Effector memory CD8-positive, alpha-beta T cell (primary cell): ENCODE results near the gene SARDH.
"Not testable (repeated sequence)": the region's sequence is repeated elsewhere in the genome, so short reads cannot be mapped to it uniquely, and the experiment has no call there.

Experiments used
- ATAC-seq: fragments of 150-1000 bp; cut with Tn5 transposase; replicated peaks from 2 replicates; pipeline ENCODE4 v1.10.0; 2021; ENCODE audit warnings: mild to moderate bottlenecking, moderate library complexity
- DNase-seq, 3 experiments: peaks; one replicate each; pipeline ENCODE4 v3.0.0; 2021
- H3K27ac Mint-ChIP-seq, 2 donors: one replicate each; pipeline ENCODE4 v1.8.0; 2022; ENCODE audit warnings: mild to moderate bottlenecking in 2 of 2, mixed read lengths in 2 of 2, moderate library complexity in 2 of 2
- H3K27me3 Mint-ChIP-seq, 2 donors: one replicate each; pipeline ENCODE4 v1.8.0; 2022; ENCODE audit warnings: mixed read lengths in 2 of 2
- H3K36me3 Mint-ChIP-seq: one replicate; pipeline ENCODE4 v1.8.0; 2022; ENCODE audit warnings: mild to moderate bottlenecking, moderate library complexity, mixed read lengths; ENCODE audit not compliant: insufficient read depth
- H3K4me1 Mint-ChIP-seq, 2 donors: one replicate each; pipeline ENCODE4 v1.8.0; 2022; ENCODE audit warnings: low read depth in 2 of 2, mixed read lengths in 2 of 2
- H3K4me3 Mint-ChIP-seq, 2 donors: one replicate each; pipeline ENCODE4 v1.8.0; 2022; ENCODE audit warnings: mild to moderate bottlenecking in 2 of 2, mixed read lengths in 2 of 2, moderate library complexity in 2 of 2
- H3K9me3 Mint-ChIP-seq, 2 donors: one replicate each; pipeline ENCODE4 v1.8.0; 2022; ENCODE audit warnings: mixed read lengths in 2 of 2

The SARDH gene

DNA sequence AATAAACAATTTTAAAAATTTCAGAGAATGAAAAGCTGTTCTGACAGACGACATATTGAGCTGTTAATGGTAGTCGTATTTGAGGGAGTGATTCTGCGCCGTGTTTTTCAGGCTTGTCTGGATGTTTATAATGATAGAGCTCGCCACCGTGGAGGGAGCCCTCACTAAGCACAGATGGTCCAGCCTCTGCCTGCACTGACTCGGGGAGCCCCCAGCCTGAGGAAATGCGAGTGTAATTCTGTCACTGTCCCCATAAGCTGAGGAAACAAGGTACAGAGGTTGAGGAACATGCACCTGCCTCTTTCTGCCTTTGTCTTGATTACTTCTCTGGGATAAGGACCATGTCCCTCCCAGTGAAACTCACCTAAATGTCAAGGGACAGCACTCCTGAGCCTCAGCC lies 109.4 kb downstream of the SARDH start:
- Mint-ChIP-seq H3K27me3 (peaks cover 20 to 22% of the 10 kb centered on the region in 2 donors), H3K27ac (no peak overlapping the region), H3K4me3 (no peak overlapping the region), H3K4me1 (no peaks in the 10 kb centered on the region), H3K36me3 (no peaks in the 10 kb centered on the region), H3K9me3 (peaks cover 4 to 11% of the 10 kb centered on the region in 2 donors)
- DNase-seq (no peak), ATAC-seq (no peak)

DNA sequence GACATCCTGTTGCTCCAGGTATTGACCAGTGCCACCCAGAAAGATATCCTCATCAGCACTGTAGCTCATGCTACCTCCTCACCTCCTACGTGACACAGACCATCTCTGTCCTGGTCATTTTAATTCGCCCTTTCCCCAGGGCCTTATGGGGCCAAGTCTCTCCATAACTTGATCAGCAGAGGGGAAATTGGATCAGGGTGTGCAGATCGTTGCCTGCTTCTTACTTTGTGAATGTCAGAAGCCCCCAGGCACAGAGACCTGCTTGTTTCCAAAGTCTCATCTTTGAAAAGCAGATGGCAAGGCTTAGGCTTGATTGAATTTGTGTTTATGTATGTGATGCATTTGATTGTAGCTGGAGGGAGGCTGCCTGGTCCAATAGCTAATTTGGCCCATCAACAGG lies 110.8 kb downstream of the SARDH start:
- Mint-ChIP-seq H3K36me3 (no peaks in the 10 kb centered on the region), H3K4me1 (no peaks in the 10 kb centered on the region), H3K4me3 (no peak overlapping the region), H3K27ac (no peak overlapping the region), H3K9me3 (peaks cover 4 to 11% of the 10 kb centered on the region in 2 donors), H3K27me3 (peaks cover 20 to 27% of the 10 kb centered on the region in 2 donors)
- ATAC-seq (no peak), DNase-seq (no peak)

DNA sequence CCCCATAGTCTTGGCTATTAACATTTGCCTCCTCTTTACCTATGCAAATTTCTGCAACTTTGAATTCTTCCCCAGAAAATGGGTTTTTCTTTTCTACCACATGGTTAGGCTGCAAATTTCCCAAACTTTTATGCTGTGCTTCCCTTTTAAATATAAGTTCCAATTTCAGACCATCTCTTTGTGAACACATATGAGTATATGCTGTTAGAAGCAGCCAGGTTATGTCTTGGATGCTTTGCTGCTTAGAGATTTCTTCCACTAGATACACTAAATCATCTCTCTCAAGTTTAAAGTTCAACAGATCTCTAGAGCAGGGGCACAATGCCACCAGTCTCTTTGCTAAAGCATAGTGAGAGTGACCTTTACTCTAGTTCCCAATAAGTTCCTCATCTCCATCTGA lies 112.1 kb downstream of the SARDH start:
- H3K4me3 Mint-ChIP-seq, DNase-seq, H3K27ac Mint-ChIP-seq, H3K36me3 Mint-ChIP-seq, H3K4me1 Mint-ChIP-seq, ATAC-seq: not testable (repeated sequence)
- H3K9me3 Mint-ChIP-seq, result peaks cover 4 to 11% of the 10 kb centered on the region in 2 donors
- peaks cover 20 to 30% of the 10 kb centered on the region in 2 donors for H3K27me3 Mint-ChIP-seq

DNA sequence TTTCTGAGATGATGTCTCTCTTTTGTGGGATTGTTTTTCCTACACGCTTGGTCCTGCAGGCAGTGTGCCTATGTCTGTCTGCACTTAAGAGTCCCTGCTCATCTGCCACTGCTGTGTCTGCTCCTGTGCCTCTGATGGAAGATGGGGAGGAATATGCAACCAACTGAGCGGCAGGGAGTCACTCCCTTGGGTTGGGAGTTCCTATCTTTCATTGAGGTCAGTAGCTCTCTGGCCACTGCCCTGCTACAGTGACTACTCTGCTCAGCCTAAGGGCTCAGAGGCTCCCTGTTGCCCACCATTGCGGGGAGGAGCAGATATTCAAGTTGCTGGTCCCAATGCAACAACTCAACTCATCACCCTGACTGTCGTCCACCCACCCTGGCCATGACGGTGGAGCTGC lies 115.6 kb downstream of the SARDH start:
- Mint-ChIP-seq H3K36me3 (peaks cover 3% of the 10 kb centered on the region), H3K4me1 (peaks cover 17 to 19% of the 10 kb centered on the region in 2 donors), H3K27ac (no peak overlapping the region), H3K27me3 (peaks cover 20 to 35% of the 10 kb centered on the region in 2 donors), H3K9me3 (peaks cover 4 to 11% of the 10 kb centered on the region in 2 donors), H3K4me3 (no peak overlapping the region)
- ATAC-seq (no peak), DNase-seq (no peak)

DNA sequence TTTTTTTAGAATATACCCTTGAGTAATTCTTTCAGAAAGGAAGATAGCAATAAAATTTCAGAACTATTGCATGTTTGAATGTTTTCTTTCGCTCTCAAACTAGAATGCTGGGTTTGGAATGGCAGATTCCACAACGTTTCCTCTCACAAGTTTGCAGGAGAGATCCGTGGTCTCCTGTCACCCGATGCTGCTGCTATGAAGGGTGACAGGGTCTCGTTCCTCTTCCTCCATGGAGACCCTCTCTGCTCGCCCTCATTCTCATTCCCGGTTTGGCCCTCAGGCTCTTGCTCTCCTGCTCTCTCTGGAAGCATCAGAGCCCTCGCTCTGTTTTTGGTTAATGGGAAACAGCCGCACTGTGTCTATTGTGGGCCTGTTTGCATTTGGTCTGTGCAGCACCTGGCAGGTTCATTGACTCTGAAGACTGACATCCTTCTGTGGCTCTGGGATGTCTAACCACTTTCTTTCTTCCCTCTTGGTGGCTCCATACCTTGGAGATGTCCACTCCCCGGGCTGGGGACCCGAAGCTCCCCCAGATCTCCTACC lies 116.4 kb downstream of the SARDH start:
- peaks cover 17 to 19% of the 10 kb centered on the region in 2 donors for H3K4me1 Mint-ChIP-seq

DNA sequence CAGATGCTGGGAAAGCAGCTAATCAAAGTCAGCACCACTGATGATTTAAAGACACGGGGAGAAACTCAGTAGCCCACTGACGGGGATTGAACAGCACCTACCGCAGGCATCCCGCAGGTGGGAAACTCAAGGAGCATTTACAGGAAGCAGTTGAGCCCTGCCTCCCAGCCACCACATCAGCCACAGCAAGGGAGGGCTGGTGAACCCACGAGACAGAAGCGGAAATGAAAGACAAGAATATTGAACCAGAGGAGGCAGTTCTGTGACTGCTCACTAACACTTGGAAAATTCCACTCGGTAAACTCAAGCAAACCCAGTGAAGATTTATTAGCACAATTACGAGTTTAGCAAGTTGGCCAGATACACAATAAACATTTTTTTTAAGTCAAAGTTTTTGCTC lies 118.4 kb downstream of the SARDH start:
- Mint-ChIP-seq H3K9me3 (no peaks in the 10 kb centered on the region), H3K27me3 (peaks cover 8 to 58% of the 10 kb centered on the region in 2 donors), H3K36me3 (peaks cover 3% of the 10 kb centered on the region), H3K4me3 (peak overlapping the region; percentile 4 to 60), H3K27ac (peak overlapping the region; percentile 12 to 19), H3K4me1 (peaks cover 17 to 19% of the 10 kb centered on the region in 2 donors)
- peak; percentile 20 to 43 (median 27) for DNase-seq
- peak; percentile 88 for ATAC-seq

More for the DNA sequence above, 116.4 kb downstream of the SARDH start:
- Mint-ChIP-seq H3K4me3 (no peak overlapping the region), H3K27me3 (peaks cover 16 to 43% of the 10 kb centered on the region in 2 donors), H3K9me3 (peaks cover 4 to 10% of the 10 kb centered on the region in 2 donors), H3K36me3 (peaks cover 3% of the 10 kb centered on the region), H3K27ac (peak overlapping the region in 1 of 2 donors; percentile 20)
- ATAC-seq (no peak), DNase-seq (no peak)

DNA sequence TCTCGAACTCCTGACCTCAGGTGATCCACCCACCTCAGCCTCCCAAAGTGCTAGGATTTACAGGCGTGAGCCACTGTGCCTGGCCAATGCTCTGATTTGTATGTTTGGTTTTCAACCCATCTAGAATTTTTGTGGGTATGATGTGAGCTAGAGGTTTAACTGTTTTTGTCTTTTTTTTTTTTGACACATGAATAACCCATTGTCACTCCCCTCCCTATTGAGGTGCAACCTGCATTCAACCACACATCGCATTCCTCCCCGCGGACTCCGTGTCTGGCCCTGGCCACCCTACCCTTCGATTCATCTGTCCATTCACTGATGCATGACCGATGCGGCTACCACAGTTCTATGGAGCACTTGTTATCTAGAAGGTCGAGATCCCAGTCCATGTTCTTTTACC lies 119.4 kb downstream of the SARDH start:
- Mint-ChIP-seq H3K9me3 (no peaks in the 10 kb centered on the region), H3K4me3 (no peak overlapping the region), H3K4me1 (peaks cover 17 to 19% of the 10 kb centered on the region in 2 donors), H3K27ac (peak overlapping the region in 1 of 2 donors; percentile 26), H3K36me3 (peaks cover 3% of the 10 kb centered on the region), H3K27me3 (peaks cover 3 to 63% of the 10 kb centered on the region in 2 donors)
- ATAC-seq (no peak), DNase-seq (no peak)

DNA sequence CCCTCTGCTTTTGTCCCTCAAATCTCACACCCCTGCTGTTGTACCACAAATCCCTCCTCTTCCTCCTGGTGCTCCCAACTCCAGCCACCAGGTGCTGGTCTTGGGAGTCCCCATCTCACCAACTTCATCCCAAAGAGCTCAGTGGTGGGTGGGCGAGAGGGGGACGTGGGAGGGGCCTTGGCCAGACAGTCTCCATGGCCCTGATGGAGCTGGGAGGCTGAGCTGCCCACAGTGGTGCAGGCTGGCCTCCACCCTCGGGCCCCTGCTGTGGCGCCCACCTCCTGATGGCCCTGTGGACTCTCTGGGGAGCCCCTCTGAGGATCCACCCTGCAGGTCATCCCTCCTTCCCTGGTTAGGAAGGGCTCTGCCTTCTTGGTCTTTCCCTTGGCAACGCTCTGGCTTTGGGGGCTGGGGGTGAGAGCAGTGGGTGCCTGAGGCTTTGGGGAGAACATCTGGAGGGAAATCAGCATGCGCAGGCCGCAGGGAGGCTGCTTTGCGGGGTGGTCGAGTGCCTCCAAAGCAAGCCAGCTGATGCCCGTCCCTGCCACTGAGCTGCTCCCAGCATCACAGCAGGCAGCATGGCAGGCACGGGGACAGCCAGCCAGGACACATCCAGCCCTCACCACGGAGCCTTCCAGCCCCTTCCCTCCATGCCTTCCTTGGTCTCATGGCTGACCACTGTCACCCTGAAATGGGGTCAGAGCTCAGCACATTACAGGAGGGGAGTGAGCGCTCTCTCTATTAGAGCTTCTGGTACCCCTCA lies 121.3 kb downstream of the SARDH start:
- no peak for ATAC-seq

DNA sequence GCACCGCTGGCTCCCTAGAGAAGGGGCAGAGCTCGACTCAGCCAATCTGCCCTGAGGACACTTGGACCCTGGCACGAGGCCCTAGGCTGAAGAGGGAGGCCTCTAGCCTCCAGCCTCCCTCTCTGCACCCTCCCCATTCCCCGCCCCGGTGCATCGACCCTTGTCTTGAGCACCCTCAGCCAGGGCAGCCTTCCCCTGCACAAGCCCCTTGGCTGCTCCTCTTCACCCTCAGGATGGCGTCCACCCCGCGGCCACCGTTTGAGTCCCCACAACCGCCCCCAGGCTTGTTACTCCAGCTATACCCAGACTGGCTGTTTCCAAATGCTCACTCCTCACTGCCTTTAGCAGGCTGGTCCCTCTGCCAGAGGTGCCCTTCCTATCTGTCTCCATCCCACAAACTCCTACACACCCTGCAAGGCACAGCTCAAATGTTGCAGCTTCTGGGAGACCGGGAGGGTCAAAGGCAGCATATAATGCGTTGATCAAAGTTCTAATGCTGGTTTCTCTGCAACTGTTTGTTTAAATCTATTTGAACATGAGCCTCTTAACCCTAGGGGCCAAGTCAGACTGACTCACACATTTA lies 122.5 kb downstream of the SARDH start:
- Mint-ChIP-seq H3K9me3 (no peaks in the 10 kb centered on the region), H3K36me3 (peaks cover 3% of the 10 kb centered on the region), H3K27ac (no peak overlapping the region), H3K4me1 (peaks cover 9 to 17% of the 10 kb centered on the region in 2 donors), H3K27me3 (peaks cover 27 to 82% of the 10 kb centered on the region in 2 donors), H3K4me3 (no peak overlapping the region)
- DNase-seq (no peak), ATAC-seq (no peak)

More for the DNA sequence above, 121.3 kb downstream of the SARDH start:
- Mint-ChIP-seq H3K27me3 (peaks cover 15 to 72% of the 10 kb centered on the region in 2 donors), H3K4me3 (no peak overlapping the region), H3K4me1 (peaks cover 13 to 19% of the 10 kb centered on the region in 2 donors), H3K9me3 (no peaks in the 10 kb centered on the region), H3K36me3 (peaks cover 3% of the 10 kb centered on the region), H3K27ac (no peak overlapping the region)
- DNase-seq, result no peak

DNA sequence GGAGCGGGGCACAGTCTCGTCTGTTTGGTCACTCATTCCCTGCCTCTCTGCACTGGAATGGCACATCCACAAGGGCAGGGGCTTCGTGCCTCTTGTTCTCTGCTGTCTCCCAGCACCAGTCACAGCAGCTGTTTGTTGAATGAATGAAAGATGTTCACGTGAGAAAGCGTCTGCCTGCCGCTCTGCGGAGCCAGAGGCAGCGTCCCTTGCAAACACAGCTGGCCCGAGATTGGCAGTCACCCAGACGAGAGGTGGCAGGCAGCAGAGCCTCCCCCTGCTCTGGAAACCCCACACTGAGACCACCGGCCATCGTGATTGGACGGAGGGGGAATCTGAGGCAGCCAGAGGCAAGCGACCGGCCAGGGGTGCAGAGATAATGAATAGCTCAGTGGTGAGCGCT lies 123.0 kb downstream of the SARDH start:
- peaks cover 32 to 87% of the 10 kb centered on the region in 2 donors for H3K27me3 Mint-ChIP-seq
- ATAC-seq (no peak), DNase-seq (no peak)
- H3K9me3 Mint-ChIP-seq, result no peaks in the 10 kb centered on the region
- no peak overlapping the region for H3K4me3 Mint-ChIP-seq
- H3K27ac Mint-ChIP-seq, result no peak overlapping the region
- peaks cover 8 to 13% of the 10 kb centered on the region in 2 donors for H3K4me1 Mint-ChIP-seq
- peaks cover 3% of the 10 kb centered on the region for H3K36me3 Mint-ChIP-seq

DNA sequence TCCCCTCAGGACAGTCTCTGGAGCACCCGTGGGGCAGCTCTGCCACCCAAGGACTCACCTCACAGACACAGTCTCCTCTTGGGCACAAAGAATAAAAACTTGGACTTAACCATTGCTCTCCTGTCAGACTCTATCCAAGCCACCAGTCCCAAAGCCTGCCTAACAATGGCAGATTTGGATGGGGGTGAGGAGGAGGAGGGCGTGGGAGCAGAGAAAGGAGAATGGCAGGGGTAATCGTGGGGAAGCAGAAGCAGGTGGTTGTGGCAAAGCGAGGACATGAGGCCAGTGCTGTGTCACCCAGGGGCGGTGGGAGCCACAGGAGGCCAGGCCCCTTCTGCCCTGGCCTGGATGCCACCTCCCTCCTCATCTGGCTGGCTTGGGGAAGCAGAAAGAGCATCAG lies 123.5 kb downstream of the SARDH start:
- DNase-seq, result no peak
- peaks cover 4 to 8% of the 10 kb centered on the region in 2 donors for H3K4me1 Mint-ChIP-seq
- H3K9me3 Mint-ChIP-seq, result no peaks in the 10 kb centered on the region
- peaks cover 3% of the 10 kb centered on the region for H3K36me3 Mint-ChIP-seq
- H3K4me3 Mint-ChIP-seq, result no peak overlapping the region
- peaks cover 37 to 92% of the 10 kb centered on the region in 2 donors for H3K27me3 Mint-ChIP-seq
- no peak overlapping the region for H3K27ac Mint-ChIP-seq
- ATAC-seq, result no peak

DNA sequence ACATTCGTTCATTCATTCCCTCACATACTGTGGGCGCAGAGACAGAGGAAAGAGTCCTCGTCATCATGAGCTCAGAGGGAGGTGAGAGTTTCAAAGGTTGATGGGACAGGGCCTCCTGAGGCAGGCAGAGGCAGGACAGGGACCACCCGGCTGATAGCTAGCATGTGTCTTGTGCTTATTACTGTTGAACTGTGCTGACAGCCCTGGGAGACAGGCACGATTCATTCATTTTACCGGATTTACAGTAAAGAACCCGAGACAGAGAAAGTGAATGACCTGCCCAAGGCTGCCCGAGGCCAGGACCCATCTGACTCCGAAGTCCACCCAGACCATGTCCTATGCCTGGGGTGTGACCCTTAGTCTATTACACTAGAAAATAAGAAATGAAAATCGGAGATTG lies 124.1 kb downstream of the SARDH start:
- ATAC-seq, result no peak

More for the DNA sequence above, 124.1 kb downstream of the SARDH start:
- DNase-seq, result no peak
- H3K27ac Mint-ChIP-seq, result no peak overlapping the region
- peaks cover 2 to 4% of the 10 kb centered on the region in 2 donors for H3K4me1 Mint-ChIP-seq
- H3K27me3 Mint-ChIP-seq, result peaks cover 40 to 95% of the 10 kb centered on the region in 2 donors
- H3K36me3 Mint-ChIP-seq, result peaks cover 3% of the 10 kb centered on the region
- H3K9me3 Mint-ChIP-seq, result no peaks in the 10 kb centered on the region
- H3K4me3 Mint-ChIP-seq, result no peak overlapping the region
